H9 (cell line): ENCODE results near the gene BRF1. TPM values are rescaled to one million over a fixed set of nuclear protein-coding genes. Genes with fewer than 3 reads are reported as not detected.
A peak's percentile ranks its signal among the peaks of the same experiment; 100 is the strongest.

Experiments
- DNase-seq: peaks from one replicate; pipeline ENCODE4 v3.0.0-alpha.2; 2017
- H2AFZ ChIP-seq: one replicate; pipeline ENCODE4 v1.6.1; 2013; ENCODE audit warnings: mild to moderate bottlenecking, low read length, control low read depth, moderate library complexity
- H2AK5ac ChIP-seq: 2 replicates; pipeline ENCODE4 v1.6.1; 2013; ENCODE audit warnings: low read length, control low read depth, mixed read lengths; ENCODE audit not compliant: insufficient read length
- H2BK120ac ChIP-seq: one replicate; pipeline ENCODE4 v1.6.1; 2013; ENCODE audit warnings: low read depth, mild to moderate bottlenecking, low read length, control low read depth, inconsistent platforms; ENCODE audit not compliant: poor library complexity, severe bottlenecking
- H2BK12ac ChIP-seq: 2 replicates; pipeline ENCODE4 v1.6.1; 2013; ENCODE audit warnings: low read length, control low read depth, mixed read lengths, low read depth; ENCODE audit not compliant: insufficient read length
- H2BK15ac ChIP-seq: 2 replicates; pipeline ENCODE4 v1.6.1; 2013; ENCODE audit warnings: low read depth, low read length, control low read depth
- H2BK20ac ChIP-seq: one replicate; pipeline ENCODE4 v1.6.1; 2013; ENCODE audit warnings: low read depth, mild to moderate bottlenecking, low read length, control low read depth, inconsistent platforms; ENCODE audit not compliant: poor library complexity, severe bottlenecking
- H2BK5ac ChIP-seq: 2 replicates; pipeline ENCODE4 v1.6.1; 2013; ENCODE audit warnings: low read length, control low read depth, mixed read lengths; ENCODE audit not compliant: insufficient read length
- H3K14ac ChIP-seq: 2 replicates; pipeline ENCODE4 v1.6.1; 2013; ENCODE audit warnings: low read length, control low read depth; ENCODE audit not compliant: insufficient read depth
- H3K18ac ChIP-seq: 2 replicates; pipeline ENCODE4 v1.6.1; 2013; ENCODE audit warnings: low read depth, mild to moderate bottlenecking, mixed read lengths, low read length, control low read depth; ENCODE audit not compliant: insufficient read length
- H3K23ac ChIP-seq: 2 replicates; pipeline ENCODE4 v1.6.1; 2013; ENCODE audit warnings: low read length, control low read depth, mixed read lengths, low read depth; ENCODE audit not compliant: insufficient read length
- H3K23me2 ChIP-seq: 2 replicates; pipeline ENCODE4 v1.6.1; 2013; ENCODE audit warnings: low read depth, mild to moderate bottlenecking, mixed read lengths, low read length, control low read depth; ENCODE audit not compliant: insufficient read length, poor library complexity, severe bottlenecking
- H3K27ac ChIP-seq: 2 replicates; pipeline ENCODE4 v1.5.1; 2013; ENCODE audit warnings: low read length, control low read depth, mixed read lengths, low read depth; ENCODE audit not compliant: insufficient read length
- H3K27me3 ChIP-seq: 2 replicates; pipeline ENCODE4 v1.6.1; 2013; ENCODE audit warnings: low read length, control low read depth, inconsistent platforms; ENCODE audit not compliant: insufficient read depth
- H3K4ac ChIP-seq: 2 replicates; pipeline ENCODE4 v1.6.1; 2013; ENCODE audit warnings: low read depth, mild to moderate bottlenecking, control low read depth, inconsistent platforms, low read length, moderate library complexity
- H3K4me1 ChIP-seq: 2 replicates; pipeline ENCODE4 v1.6.1; 2013; ENCODE audit warnings: low read length, control low read depth, inconsistent platforms; ENCODE audit not compliant: insufficient read depth
- H3K4me2 ChIP-seq: 2 replicates; pipeline ENCODE4 v1.6.1; 2013; ENCODE audit warnings: low read length, control low read depth, mixed read lengths; ENCODE audit not compliant: insufficient read length, insufficient read depth
- H3K56ac ChIP-seq: 2 replicates; pipeline ENCODE4 v1.6.1; 2013; ENCODE audit warnings: low read depth, mild to moderate bottlenecking, mixed read lengths, low read length, control low read depth; ENCODE audit not compliant: insufficient read length
- H3K79me1 ChIP-seq: 2 replicates; pipeline ENCODE4 v1.6.1; 2013; ENCODE audit warnings: low read depth, mild to moderate bottlenecking, moderate library complexity, low read length, control low read depth, inconsistent platforms; ENCODE audit not compliant: insufficient read depth, poor library complexity, severe bottlenecking
- H3K79me2 ChIP-seq: 2 replicates; pipeline ENCODE4 v1.6.1; 2013; ENCODE audit warnings: low read length, control low read depth, inconsistent platforms; ENCODE audit not compliant: insufficient read depth
- H3K9ac ChIP-seq: 2 replicates; pipeline ENCODE4 v1.6.1; 2013; ENCODE audit warnings: low read length, control low read depth, mixed read lengths; ENCODE audit not compliant: insufficient read length; ENCODE audit errors: extremely low read depth
- H3K9me3 ChIP-seq: one replicate; pipeline ENCODE4 v1.6.1; 2013; ENCODE audit warnings: low read depth, low read length, inconsistent platforms; ENCODE audit not compliant: control insufficient read depth
- H3T11ph ChIP-seq: one replicate; pipeline ENCODE4 v1.6.1; 2013; ENCODE audit warnings: mild to moderate bottlenecking, low read length, control low read depth, inconsistent platforms
- H4K20me1 ChIP-seq: one replicate; pipeline ENCODE4 v1.6.1; 2013; ENCODE audit not compliant: control insufficient read depth, insufficient read length, insufficient read depth
- H4K5ac ChIP-seq: 2 replicates; pipeline ENCODE4 v1.6.1; 2013; ENCODE audit warnings: low read depth, mild to moderate bottlenecking, mixed read lengths, low read length, control low read depth; ENCODE audit not compliant: insufficient read length
- H4K8ac ChIP-seq: replicated peaks from 2 replicates; pipeline ENCODE4 v1.6.1; 2013; ENCODE audit warnings: low read length, control low read depth, mixed read lengths, low read depth; ENCODE audit not compliant: insufficient read length
- H4K91ac ChIP-seq: 2 replicates; pipeline ENCODE4 v1.6.1; 2013; ENCODE audit warnings: low read depth, mild to moderate bottlenecking, moderate library complexity, mixed read lengths, low read length, control low read depth; ENCODE audit not compliant: insufficient read length
- H3K27ac Mint-ChIP-seq, 3 experiments: 2 replicates in 2 of 3; 3 replicates in 1 of 3; pipeline ENCODE4 v1.8.0; 2020 to 2021; ENCODE audit warnings: mixed read lengths in 3 of 3, mild to moderate bottlenecking in 1 of 3, moderate library complexity in 1 of 3
- H3K27me3 Mint-ChIP-seq: 2 replicates; pipeline ENCODE4 v1.8.0; 2021; ENCODE audit warnings: low read depth, mild to moderate bottlenecking, moderate library complexity, mixed read lengths
- H3K36me3 Mint-ChIP-seq, 3 experiments: 2 replicates in 2 of 3; 3 replicates in 1 of 3; pipeline ENCODE4 v1.8.0; 2020 to 2021; ENCODE audit warnings: low read depth in 3 of 3, mixed read lengths in 3 of 3; ENCODE audit not compliant: insufficient read depth in 1 of 3
- H3K4me1 Mint-ChIP-seq, 2 experiments: 2 replicates each; pipeline ENCODE4 v1.8.0; 2020; ENCODE audit warnings: mixed read lengths in 2 of 2
- H3K4me3 Mint-ChIP-seq, 2 experiments: 2 replicates in 1 of 2; 3 replicates in 1 of 2; pipeline ENCODE4 v1.8.0; 2020 to 2021; ENCODE audit warnings: mild to moderate bottlenecking in 2 of 2, mixed read lengths in 2 of 2, moderate library complexity in 1 of 2
- H3K9me3 Mint-ChIP-seq, 2 experiments: 2 replicates in 1 of 2; 3 replicates in 1 of 2; pipeline ENCODE4 v1.8.0; 2020; ENCODE audit warnings: mild to moderate bottlenecking in 2 of 2, mixed read lengths in 2 of 2, moderate library complexity in 1 of 2
- CTCF ChIP-seq: fragments of 200-600 bp; sonication (generic); conservative IDR thresholded peaks from 3 replicates; pipeline ENCODE4 v1.8.0; 2021; ENCODE audit warnings: antibody characterized with exemption, mild to moderate bottlenecking
- WGBS: extraction: QIAGEN DNeasy Blood & Tissue Kit; methylation state at CpG from one replicate; pipeline ENCODE4 v1.1.7; 2013; ENCODE audit warnings: missing lambda C conversion rate, low lambda C conversion rate, mixed read lengths; ENCODE audit not compliant: insufficient read length; ENCODE audit errors: extremely low coverage; 5-methylcytosine and 5-hydroxymethylcytosine counted together
- total RNA-seq: library from RNA; stranded (reverse); gene quantifications from 2 replicates; pipeline ENCODE4 v1.2.1, GENCODE V29; 2021

Gene BRF1
- total RNA-seq, 1 experiment from 2014 or later = 28.3 TPM

- no peaks in the 10 kb centered on the region for H3K4me1 Mint-ChIP-seq
Measured at GRCh38 chr14:105241641-105242040, 59.2 kb downstream of the BRF1 start.

More at GRCh38 chr14:105241641-105242040, 59.2 kb downstream of the BRF1 start:
- no peaks in the 10 kb centered on the region for H3K27me3 Mint-ChIP-seq
- TF ChIP-seq CTCF = no peak
- no peak overlapping the region for H3K56ac ChIP-seq
- no peaks in the 10 kb centered on the region for H4K20me1 ChIP-seq
- H2AFZ ChIP-seq = no peak overlapping the region
- no peaks in the 10 kb centered on the region for H3K9me3 ChIP-seq
- no peak overlapping the region for H2AK5ac ChIP-seq
- no peak overlapping the region for H3K4ac ChIP-seq
- no CpG with 5 or more reads among the region's 19 CpGs for WGBS
- no peak overlapping the region for H3K27ac Mint-ChIP-seq
- no peak overlapping the region for H4K8ac ChIP-seq
- H3K23me2 ChIP-seq = no peaks in the 10 kb centered on the region
- no peak overlapping the region for H3K4me3 Mint-ChIP-seq
- H3K4me2 ChIP-seq = no peak overlapping the region
- no peak overlapping the region for H2BK120ac ChIP-seq
- no peak overlapping the region for H2BK20ac ChIP-seq
- no peaks in the 10 kb centered on the region for H3K4me1 ChIP-seq
- no peak overlapping the region for H2BK12ac ChIP-seq
- no peaks in the 10 kb centered on the region for H3K79me2 ChIP-seq
- no peak overlapping the region for H3T11ph ChIP-seq
- H3K18ac ChIP-seq = no peak overlapping the region
- H3K14ac ChIP-seq = peak overlapping the region; percentile 1; the same call in 1 of the 2 replicates
- H3K27ac ChIP-seq = no peak overlapping the region
- no peak overlapping the region for H4K91ac ChIP-seq
- H3K9ac ChIP-seq = no peak overlapping the region
- H3K79me1 ChIP-seq = no peaks in the 10 kb centered on the region
- H2BK15ac ChIP-seq = no peak overlapping the region
- no peak overlapping the region for H4K5ac ChIP-seq
- no peak overlapping the region for H2BK5ac ChIP-seq
- no peak overlapping the region for H3K23ac ChIP-seq
- H3K9me3 Mint-ChIP-seq = no peaks in the 10 kb centered on the region
- H3K36me3 Mint-ChIP-seq = peaks cover 0 to 12% (median 2%) of the 10 kb centered on the region in 3 experiments; a peak in 4 of 7 replicates
- H3K27me3 ChIP-seq = no peaks in the 10 kb centered on the region
- no peak for DNase-seq
